ENCODE measurements around the gene LBHD2. TPM values are rescaled to one million over a fixed set of nuclear protein-coding genes. Genes with fewer than 3 reads are reported as not detected.

Gene LBHD2
- total RNA-seq, 2 experiments from 2014 or later, result not detected

GRCh38 chr14:103122947-103123633, 39.1 kb downstream of the LBHD2 start, which contains the start of gene TNFAIP2:
Gene TNFAIP2 (plus strand): TSS chr14:103123461. CDS start chr14:103126458, 2,997 bp downstream.
- H3K27ac ChIP-seq (ENCODE audit: low read depth, low read length, poor library complexity, severe bottlenecking), result no peak within 1 kb of the TSS
- H3K4me3 ChIP-seq (ENCODE audit: low read depth, low read length, poor library complexity, severe bottlenecking), result no peak within 1 kb of the TSS
- intact Hi-C loops (cut with micrococcal nuclease; ENCODE audit: unreplicated experiment), result no loop called here
- H4K20me1 ChIP-seq (ENCODE audit: insufficient read depth, low read length), result no peaks in the 10 kb centered on the region
- ChIA-PET CTCF (ENCODE audit: unreplicated experiment) (no interaction called here), POLR2A (no interaction called here)
- no peaks in the 10 kb centered on the region for H3K79me2 ChIP-seq (ENCODE audit: insufficient read depth, low read depth, low read length)
- no peaks in the 10 kb centered on the region for H3K9me3 ChIP-seq (ENCODE audit: low read length)
- H3K4me2 ChIP-seq (ENCODE audit: low read length), result no peak within 1 kb of the TSS
- no TSS peak for BruUV-seq (replicated peaks)
- DNase-seq (ENCODE audit: low spot score), result no peak
- peaks cover 7% of the 10 kb centered on the region for H3K4me1 ChIP-seq (ENCODE audit: insufficient read depth, low read length, poor library complexity, severe bottlenecking)
- no peak for TF ChIP-seq EZH2phosphoT487 (IDR thresholded peaks at IDR 0.05; ENCODE audit: borderline replicate concordance, low read depth, low read length)
- TF ChIP-seq CTCF (conservative IDR thresholded peaks at IDR 0.05; ENCODE audit: low read length), result no peak
- no peak within 1 kb of the TSS for H2AFZ ChIP-seq (ENCODE audit: low read length)
- H3K9me2 ChIP-seq (ENCODE audit: insufficient read depth, low read length), result no peaks in the 10 kb centered on the region
- no peaks in the 10 kb centered on the region for H3K36me3 ChIP-seq (ENCODE audit: insufficient read depth, low read length)

GRCh38 chr14:103123634-103124500, 39.9 kb downstream of the LBHD2 start:
- Histone ChIP-seq H3K4me3 (ENCODE audit: low read depth, low read length, poor library complexity, severe bottlenecking) (no peak overlapping the region), H3K4me2 (ENCODE audit: low read length) (no peak overlapping the region), H3K36me3 (ENCODE audit: insufficient read depth, low read length) (no peaks in the 10 kb centered on the region), H4K20me1 (ENCODE audit: insufficient read depth, low read length) (no peaks in the 10 kb centered on the region), H3K9me2 (ENCODE audit: insufficient read depth, low read length) (no peaks in the 10 kb centered on the region), H2AFZ (ENCODE audit: low read length) (no peak overlapping the region), H3K79me2 (ENCODE audit: insufficient read depth, low read depth, low read length) (no peaks in the 10 kb centered on the region), H3K27ac (ENCODE audit: low read depth, low read length, poor library complexity, severe bottlenecking) (no peak overlapping the region), H3K4me1 (ENCODE audit: insufficient read depth, low read length, poor library complexity, severe bottlenecking) (peaks cover 7% of the 10 kb centered on the region), H3K9me3 (ENCODE audit: low read length) (no peaks in the 10 kb centered on the region)
- BruUV-seq (replicated peaks), result no TSS peak
- DNase-seq (ENCODE audit: low spot score), result no peak
- ChIA-PET POLR2A (no interaction called here), CTCF (ENCODE audit: unreplicated experiment) (no interaction called here)
- intact Hi-C loops (cut with micrococcal nuclease; ENCODE audit: unreplicated experiment), result no loop called here
- TF ChIP-seq EZH2phosphoT487 (IDR thresholded peaks at IDR 0.05; ENCODE audit: borderline replicate concordance, low read depth, low read length) (no peak), CTCF (conservative IDR thresholded peaks at IDR 0.05; ENCODE audit: low read length) (peak; percentile 36; the same call in 1 of the 2 replicates)

All from OCI-LY7 (cell line).